Measurements from ENCODE around the gene DUSP15.

GRCh38 chr20:31910071-31910803 is 39.9 kb upstream of the DUSP15 start:
- TF ChIP-seq GATA2 (IDR thresholded peaks at IDR 0.05; ENCODE audit: low read depth, low read length) (no peak), GATA3 (IDR thresholded peaks at IDR 0.05; ENCODE audit: low read depth, low read length) (no peak)
